GM18511 (cell line): ENCODE results near the gene AIRE.
"Not testable (repeated sequence)": the region's sequence is repeated elsewhere in the genome, so short reads cannot be mapped to it uniquely, and the experiment has no call there.

ENCODE experiments used
- ATAC-seq: cut with Tn5 transposase; IDR thresholded peaks from one replicate; pipeline ENCODE4 v1.9.1; 2021; ENCODE audit warnings: mild to moderate bottlenecking, moderate library complexity; ENCODE audit not compliant: unreplicated experiment

AIRE gene

GRCh38 chr21:44285138-44285992, at the start of gene AIRE:
AIRE (plus strand) TSS chr21:44285876; CDS start chr21:44286007, 131 bp downstream.
- no peak for ATAC-seq

DNA sequence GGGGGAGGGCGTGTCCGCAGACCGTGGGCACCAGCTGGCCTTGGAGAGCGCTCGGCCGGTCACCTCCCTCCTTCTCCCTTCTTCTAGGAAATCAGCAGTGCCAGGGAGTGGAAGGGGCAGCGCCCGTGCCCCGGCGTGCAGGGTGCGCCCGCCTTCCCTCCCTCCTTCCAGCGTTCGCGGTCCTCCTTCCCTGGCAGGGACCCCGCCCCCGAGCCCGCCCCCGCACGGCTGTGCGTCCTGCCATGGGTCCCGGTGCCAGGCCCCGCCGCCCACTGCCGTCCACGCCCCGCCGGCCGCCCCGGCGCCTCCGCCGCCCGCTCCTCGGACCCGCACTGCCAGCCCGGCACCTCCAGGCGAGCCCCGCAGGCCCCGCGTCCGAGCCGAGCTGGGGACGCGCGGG, 45.3 kb upstream of the AIRE start:
- not testable (repeated sequence) for ATAC-seq

GRCh38 chr21:44240842-44241241, 44.8 kb upstream of the AIRE start, which contains the start of gene ICOSLG:
ICOSLG (minus strand) TSS chr21:44240943; CDS start chr21:44240817, 126 bp downstream.
- peak; percentile 45 for ATAC-seq

- peak; percentile 45 for ATAC-seq
These were observed 44.4 kb upstream of the AIRE start for GRCh38 chr21:44241281-44241680.

- ATAC-seq = peak; percentile 49
These were observed 41.7 kb upstream of the AIRE start for GRCh38 chr21:44243980-44244379.

DNA sequence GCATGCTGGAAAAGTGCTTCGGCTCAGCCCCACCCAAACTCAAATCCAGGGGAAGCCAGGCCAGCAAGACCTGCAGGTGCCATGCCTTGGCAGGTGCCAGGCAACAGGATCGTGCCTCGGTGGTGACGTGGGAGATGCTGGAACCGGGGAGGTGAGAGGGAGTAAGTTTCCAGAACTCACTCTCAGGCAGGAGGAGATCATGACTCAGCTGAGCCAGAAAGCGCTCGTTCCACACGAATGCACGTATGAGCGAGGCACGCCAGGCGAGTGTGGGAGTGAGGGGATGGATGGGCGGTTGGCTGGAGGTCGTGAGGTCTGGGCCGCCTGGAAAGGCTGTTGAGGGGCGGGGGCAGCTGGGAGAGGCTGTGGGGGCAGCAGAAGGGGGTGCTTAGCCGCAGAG, 37.8 kb upstream of the AIRE start:
- ATAC-seq = not testable (repeated sequence)

DNA sequence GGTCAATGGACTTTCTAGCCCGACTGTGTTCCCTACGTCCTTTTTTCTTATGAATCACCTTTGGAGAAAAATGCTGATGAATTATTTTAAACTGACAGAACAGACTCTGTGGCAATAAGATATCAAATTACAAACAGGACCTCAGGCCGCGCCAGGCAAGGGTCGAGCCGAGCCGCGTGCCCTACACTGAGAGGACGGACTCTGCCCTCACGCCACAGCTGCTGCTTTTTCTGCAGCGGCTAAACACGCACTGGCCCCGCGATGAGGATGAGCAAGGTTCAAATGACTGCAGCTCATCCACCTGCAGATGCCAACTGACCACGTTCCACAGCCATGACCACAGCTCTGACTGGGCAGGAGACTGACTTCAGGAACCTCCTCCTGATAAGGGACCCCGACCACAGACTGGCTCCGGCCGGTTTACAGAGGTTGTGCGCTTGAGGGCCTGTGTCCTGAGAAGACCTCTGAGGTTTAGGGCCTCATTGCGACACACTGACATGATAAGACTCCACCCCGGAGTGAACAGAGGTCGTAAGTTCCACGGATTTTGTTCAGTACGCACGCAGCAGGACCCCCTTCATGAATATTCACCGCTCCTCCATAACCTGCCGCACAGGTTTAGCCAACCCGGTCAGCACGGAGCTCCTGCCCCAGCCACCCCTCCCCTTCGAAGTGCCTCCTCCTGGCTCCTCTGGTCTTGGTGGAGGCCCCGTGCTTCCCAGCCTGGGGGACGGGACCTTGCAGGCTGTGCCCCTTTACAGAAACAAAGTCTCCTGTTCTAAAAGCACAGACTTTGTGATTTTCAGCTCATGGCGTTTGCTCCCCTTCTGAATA, 36.3 kb upstream of the AIRE start:
- not testable (repeated sequence) for ATAC-seq

GRCh38 chr21:44253832-44254710, 31.6 kb upstream of the AIRE start:
- no peak for ATAC-seq

DNA sequence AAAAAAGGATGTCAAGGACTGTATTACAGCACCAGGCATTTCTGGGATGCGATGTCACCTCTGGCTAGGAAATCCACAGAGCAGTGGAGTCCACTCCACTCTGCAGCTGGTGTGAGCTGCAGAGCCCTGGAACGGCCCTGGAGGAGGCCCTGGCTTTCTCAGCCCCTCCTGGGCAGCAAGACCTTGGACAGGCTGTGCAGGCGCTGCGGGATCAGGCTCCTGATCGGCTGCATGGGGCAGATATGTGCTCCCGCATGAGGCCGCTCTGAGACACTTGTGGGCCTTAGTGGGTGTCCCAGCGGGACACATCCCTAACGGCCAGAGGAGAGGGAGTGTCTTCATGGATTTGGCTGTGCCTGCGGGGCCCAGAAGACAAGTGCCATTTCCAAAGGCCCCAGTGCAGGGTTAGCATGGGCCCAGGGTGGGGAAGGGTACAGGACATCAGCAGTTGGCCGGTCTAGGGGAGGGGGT, 30.1 kb upstream of the AIRE start:
- no peak for ATAC-seq

DNA sequence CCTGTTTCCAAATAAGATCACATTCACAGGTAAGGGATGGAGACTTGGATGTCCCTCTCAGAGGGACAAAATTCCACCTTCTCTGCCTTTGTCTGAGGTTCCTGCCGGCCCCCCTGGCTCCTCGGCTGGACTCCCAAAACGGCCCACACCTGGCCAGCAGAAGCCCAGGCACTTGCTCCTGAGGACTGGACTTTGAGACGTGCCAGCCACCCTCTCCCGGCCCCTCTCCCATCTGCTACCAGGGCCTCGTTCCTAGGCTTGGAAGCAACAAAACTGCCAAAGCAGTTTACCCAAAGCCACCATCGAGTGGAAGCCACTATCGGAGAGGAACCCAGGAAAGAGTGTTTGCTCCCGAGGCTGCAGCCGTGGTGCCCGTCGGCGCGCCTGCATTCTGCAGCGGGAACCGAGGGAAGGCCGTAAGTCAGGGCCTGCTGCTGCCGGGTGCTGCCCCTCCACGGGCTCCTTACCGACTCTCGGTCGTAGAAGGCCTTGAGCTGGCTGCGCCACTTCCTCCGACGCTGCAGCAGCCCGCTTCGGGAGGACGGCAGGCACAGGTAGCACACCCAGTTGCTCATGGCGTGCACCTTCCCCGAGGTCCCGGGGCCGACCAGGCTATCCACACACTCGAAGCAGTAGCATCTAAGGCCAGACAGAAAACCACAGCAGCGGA, 27.5 kb upstream of the AIRE start:
- no peak for ATAC-seq

- ATAC-seq = no peak
These were observed 26.5 kb upstream of the AIRE start for GRCh38 chr21:44259082-44259705.

DNA sequence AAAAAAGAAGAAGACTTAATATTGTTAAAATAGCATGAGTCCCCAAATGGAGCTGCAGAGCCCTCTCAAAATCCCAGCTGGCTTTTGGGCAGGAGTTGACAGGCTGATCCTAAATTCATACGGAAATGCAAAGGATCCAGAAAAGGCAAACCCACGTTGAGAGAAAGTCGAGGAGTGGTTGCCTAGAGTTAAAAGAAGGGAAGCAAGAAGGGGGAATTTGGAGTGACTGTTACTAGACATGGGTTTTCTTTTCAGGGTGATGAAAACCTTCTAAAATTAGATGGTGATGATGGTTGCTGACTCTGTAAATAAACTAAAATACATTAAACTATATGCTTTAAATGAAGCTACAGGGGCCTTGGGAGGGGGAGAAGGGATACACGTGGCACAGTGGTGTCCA, 25.6 kb upstream of the AIRE start:
- ATAC-seq = no peak

- ATAC-seq = no peak
These were observed 24.7 kb upstream of the AIRE start for GRCh38 chr21:44260791-44261631.

DNA sequence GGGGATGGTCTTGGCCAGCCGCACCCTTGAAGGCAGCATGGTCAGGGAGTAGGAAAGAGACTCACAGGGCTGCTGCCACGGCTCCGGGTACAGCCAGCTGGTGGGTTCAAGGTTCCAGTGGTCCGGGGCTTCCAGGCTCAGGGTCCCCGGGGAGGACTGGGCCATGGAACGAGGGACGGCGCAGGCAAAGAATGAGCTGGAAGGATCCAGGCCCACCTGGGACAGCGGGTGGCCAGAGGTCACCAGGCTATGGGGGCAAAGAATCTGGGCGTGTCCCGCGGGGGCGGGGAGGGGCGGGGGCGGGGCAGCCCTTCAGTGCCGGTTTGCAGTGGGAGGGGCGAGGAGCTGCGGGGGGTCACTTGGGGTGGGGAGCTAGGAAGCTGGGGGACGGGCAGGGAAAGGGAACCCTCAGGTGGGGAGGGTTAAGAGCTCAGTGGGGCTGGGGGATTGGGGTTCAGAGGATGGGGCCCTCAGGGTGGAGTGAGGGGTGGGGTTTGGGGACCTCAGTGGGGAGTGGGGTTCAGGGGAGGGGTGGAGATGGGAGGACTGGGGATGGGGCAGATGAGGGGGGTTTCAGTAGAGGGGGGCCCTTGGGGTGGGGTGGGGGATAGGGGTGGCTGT, 23.9 kb upstream of the AIRE start, which contains the start of gene DNMT3L:
TSS of gene DNMT3L (minus strand) at position 223 of the 621 bp plus-strand sequence. CDS start 638 bp downstream, outside the sequence.
- no peak for ATAC-seq

DNA sequence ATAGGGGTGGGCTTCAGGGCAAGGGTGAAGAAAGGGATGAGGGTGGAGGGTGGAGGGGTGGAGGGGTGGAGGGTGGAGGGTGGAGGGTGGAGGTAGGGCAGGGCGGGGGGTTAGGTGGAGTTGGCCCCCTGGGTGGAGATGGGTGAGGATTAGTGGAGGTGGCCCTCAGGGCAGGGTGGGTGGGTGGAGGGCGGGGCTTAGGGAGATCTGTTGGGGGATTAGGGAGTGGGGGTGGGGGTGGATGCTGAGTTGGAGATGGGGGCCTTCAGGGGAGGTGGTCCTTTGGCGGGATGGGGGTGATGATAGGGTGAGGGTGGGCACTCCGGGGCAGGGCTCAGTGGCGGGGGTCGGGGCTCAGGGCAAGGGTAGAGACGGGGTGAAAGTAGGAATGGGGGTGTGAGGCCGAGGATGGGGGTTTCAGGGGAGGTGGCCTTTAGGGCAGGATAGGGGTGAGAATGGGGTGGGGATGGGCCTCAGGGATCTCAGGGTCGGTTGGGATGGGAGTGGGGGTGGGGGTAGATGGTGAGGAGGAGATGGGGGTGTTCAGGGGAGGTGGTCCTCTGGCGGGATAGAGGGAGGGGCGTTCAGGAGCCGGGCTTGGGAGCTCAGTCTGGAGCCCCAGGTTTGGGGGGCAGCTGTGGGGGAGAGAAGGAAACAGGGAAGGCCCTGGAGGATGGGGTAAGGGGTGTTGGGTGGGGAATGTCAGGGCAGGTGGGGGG, 23.2 kb upstream of the AIRE start:
- no peak for ATAC-seq

DNA sequence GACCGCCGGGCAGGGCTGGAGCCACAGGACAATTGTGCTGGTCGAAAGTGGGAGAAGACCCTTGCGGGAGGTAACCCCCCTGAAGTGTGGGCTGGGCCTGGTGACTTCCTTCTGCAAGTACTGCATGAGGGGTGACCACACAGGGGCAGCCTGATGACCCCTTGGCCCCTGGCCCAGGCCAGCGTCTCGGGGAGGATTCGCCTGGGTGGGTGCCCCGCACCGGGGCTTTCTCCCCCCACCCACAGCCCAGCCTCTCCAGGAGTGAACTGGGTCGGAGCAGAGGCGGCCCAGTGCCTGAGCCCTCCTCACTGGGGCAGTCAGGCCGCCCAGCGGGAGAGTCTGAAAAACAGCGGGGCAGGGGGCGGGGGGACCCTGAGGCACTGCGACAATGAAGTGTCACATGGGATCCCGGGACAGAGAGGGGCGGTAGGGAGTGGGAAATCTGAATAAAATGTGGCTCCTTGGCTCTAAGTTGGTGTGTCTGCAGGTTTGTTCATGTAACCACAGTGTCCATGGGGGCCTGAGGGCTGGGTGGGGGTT, 22.4 kb upstream of the AIRE start:
- no peak for ATAC-seq

- ATAC-seq = no peak
These were observed 21.9 kb upstream of the AIRE start for GRCh38 chr21:44263768-44264167.
